Measurements from ENCODE around the gene DNAJB6. TPM values are rescaled to one million over a fixed set of nuclear protein-coding genes. Genes with fewer than 3 reads are reported as not detected.

Gene DNAJB6
- polyA plus RNA-seq, 1 experiment, result 188 TPM

DNA sequence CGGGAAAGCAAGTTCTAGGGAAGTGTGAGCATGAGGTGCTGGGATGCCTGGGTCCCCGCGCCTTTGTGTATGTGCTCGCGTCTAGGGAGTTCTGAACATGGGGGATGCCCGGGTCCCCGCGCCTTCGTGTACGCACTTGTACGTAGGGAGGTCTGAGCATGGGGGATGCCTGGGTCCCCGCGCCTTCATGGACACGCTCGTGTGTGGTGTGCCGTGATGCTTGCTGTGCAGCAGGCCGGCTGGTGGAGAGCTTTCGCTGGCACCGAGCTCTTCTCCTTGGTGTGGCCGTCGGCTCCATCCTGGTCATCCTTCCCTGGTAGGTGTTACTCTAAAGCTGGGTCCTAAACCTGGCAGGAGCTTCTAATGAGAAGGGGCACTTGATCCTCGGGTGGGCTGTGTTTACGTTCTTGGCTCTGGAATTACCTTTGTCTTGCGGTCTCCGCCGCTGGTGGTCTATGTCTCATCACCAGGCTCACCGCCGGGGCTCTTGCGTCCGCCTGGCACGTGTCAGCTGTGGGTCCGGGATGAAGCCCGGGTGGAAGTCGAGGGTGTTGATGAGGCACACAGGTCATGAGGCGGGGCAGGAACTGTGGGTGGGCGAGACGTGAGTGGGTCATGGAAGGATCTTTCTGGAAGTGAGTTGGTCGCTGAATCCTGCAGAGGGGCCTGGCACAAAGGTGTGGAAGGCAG lies 63.5 kb downstream of the DNAJB6 start:
- POLR2A ChIA-PET, result no interaction called here
- TF ChIP-seq, protein P1, sequence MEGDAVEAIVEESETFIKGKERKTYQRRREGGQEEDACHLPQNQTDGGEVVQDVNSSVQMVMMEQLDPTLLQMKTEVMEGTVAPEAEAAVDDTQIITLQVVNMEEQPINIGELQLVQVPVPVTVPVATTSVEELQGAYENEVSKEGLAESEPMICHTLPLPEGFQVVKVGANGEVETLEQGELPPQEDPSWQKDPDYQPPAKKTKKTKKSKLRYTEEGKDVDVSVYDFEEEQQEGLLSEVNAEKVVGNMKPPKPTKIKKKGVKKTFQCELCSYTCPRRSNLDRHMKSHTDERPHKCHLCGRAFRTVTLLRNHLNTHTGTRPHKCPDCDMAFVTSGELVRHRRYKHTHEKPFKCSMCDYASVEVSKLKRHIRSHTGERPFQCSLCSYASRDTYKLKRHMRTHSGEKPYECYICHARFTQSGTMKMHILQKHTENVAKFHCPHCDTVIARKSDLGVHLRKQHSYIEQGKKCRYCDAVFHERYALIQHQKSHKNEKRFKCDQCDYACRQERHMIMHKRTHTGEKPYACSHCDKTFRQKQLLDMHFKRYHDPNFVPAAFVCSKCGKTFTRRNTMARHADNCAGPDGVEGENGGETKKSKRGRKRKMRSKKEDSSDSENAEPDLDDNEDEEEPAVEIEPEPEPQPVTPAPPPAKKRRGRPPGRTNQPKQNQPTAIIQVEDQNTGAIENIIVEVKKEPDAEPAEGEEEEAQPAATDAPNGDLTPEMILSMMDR (IDR thresholded peaks at IDR 0.05; ENCODE audit: low read depth, low read length), result no peak
- DNase-seq (ENCODE audit: low read depth, low spot score), result no peak
- Histone ChIP-seq H3K27me3 (ENCODE audit: control insufficient read depth, insufficient read depth, low read length) (no peaks in the 10 kb centered on the region), H3K4me3 (ENCODE audit: low read depth, low read length) (no peak overlapping the region), H3K9me3 (ENCODE audit: control insufficient read depth, insufficient read depth, low read length) (peaks cover 5% of the 10 kb centered on the region; the same call in 1 of the 2 replicates), H3K27ac (ENCODE audit: low read depth, low read length) (no peak overlapping the region)
- CTCF ChIA-PET, result interaction anchor here (1.2 kb wide), 1 partner anchor 61 kb away, joined by 3 read pairs; no protein-coding TSS in a partner anchor

DNA sequence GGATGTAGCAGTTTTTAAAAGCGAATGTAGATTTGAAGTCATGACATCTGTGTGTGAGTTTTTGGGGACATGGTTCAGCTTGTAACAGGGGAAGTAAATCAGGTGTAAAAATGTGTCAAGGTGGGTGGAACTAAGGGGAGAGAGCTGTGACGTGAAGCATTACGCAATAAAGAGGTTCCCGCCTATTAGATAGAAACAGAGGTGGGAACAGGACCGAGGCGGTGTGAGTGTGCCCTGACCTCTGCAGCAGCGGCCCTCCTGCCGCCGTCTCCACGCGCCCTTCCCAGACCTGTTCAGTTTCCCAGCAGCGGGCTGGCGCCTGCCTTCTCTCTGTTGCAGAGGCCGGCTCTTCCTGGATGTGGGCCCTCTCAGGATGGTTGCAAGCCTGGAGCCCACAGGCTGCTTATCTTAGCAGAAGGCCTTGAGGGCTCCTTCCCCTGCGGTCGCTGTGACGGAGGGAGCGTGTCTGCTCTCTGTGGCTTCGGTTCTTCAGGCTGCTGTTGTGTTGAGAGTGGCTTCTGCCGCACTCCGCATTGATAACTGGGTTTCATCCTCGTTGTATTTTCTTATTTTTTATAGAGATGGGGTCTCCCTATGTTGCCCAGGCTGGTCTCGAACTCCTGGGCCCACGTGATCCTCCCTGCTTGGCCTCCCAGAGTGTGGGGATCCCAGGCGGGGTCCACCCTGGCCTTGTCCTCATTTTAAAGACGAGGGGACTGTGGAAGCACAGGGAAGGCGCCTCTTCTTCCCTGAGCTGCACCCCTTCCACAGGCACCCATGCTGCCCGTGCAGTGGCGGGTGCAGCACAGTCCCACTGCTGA lies 65.0 kb downstream of the DNAJB6 start:
- POLR2A ChIA-PET, result no interaction called here
- Histone ChIP-seq H3K27ac (ENCODE audit: low read depth, low read length) (no peak overlapping the region), H3K4me3 (ENCODE audit: low read depth, low read length) (no peak overlapping the region), H3K9me3 (ENCODE audit: control insufficient read depth, insufficient read depth, low read length) (peaks cover 8% of the 10 kb centered on the region; the same call in 1 of the 2 replicates), H3K27me3 (ENCODE audit: control insufficient read depth, insufficient read depth, low read length) (no peaks in the 10 kb centered on the region)
- TF ChIP-seq, protein P1 (IDR thresholded peaks at IDR 0.05; ENCODE audit: low read depth, low read length), result no peak
- no peak for DNase-seq (ENCODE audit: low read depth, low spot score)
- CTCF ChIA-PET, result no interaction called here

DNA sequence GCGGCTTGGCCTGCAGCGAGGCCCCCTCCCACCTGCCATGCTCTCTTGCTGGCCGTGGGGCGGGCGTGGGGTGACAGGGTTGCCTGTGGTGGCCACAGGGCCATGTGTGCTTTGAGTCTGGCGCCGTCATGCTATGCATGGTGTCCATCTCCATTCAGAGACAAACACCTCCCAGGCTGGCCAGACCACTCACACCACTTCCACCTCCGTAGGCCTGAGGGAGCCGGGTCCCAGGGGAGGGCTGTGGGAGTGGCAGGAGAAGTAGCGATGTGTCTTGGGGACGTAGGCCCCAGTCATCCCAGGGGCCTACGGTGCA lies 65.5 kb downstream of the DNAJB6 start:
- ChIA-PET CTCF (no interaction called here), POLR2A (no interaction called here)
- TF ChIP-seq, protein P1 (IDR thresholded peaks at IDR 0.05; ENCODE audit: low read depth, low read length), result no peak
- no peak for DNase-seq (ENCODE audit: low read depth, low spot score)
- Histone ChIP-seq H3K9me3 (ENCODE audit: control insufficient read depth, insufficient read depth, low read length) (peaks cover 9% of the 10 kb centered on the region; the same call in 1 of the 2 replicates), H3K27me3 (ENCODE audit: control insufficient read depth, insufficient read depth, low read length) (no peaks in the 10 kb centered on the region), H3K4me3 (ENCODE audit: low read depth, low read length) (no peak overlapping the region), H3K27ac (ENCODE audit: low read depth, low read length) (no peak overlapping the region)

DNA sequence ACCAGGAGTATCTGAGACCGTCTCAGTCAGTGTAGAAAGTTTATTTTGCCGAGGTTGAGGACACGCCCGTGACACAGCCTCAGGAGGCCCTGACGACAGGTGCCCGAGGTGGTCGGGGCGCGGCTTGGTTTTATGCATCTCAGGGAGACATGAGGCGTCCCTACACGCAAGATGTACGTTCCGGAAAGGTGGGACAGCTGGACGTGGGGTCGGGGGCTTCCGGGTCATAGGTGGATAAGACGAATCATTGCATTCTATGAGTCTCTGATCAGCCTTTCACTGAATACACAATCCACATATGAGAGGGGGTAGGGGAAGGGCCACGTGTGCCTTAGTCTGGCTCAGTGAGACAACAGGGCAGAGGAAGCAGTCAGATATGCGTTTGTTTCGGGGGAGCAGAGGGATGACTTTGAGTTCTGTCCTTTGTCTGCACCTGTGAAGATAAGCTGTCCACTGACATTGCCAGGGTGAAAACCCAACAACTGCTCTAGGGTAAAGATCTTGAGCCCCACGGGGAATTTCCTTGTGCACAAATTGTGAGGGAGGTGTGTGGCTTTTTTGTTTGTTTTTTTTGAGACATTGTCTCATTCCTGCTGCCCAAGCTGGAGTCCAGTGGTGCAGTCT lies 66.2 kb downstream of the DNAJB6 start:
- no peak for DNase-seq (ENCODE audit: low read depth, low spot score)

More for the DNA sequence above, 66.2 kb downstream of the DNAJB6 start:
- peaks cover 9% of the 10 kb centered on the region; the same call in 1 of the 2 replicates for H3K9me3 ChIP-seq (ENCODE audit: control insufficient read depth, insufficient read depth, low read length)
- H3K27me3 ChIP-seq (ENCODE audit: control insufficient read depth, insufficient read depth, low read length), result no peaks in the 10 kb centered on the region
- no peak overlapping the region for H3K4me3 ChIP-seq (ENCODE audit: low read depth, low read length)
- ChIA-PET POLR2A (no interaction called here), CTCF (interaction anchor here (0.5 kb wide), 1 partner anchor 17 kb away, joined by 3 read pairs; no protein-coding TSS in a partner anchor)
- H3K27ac ChIP-seq (ENCODE audit: low read depth, low read length), result no peak overlapping the region
- TF ChIP-seq, protein P1 (IDR thresholded peaks at IDR 0.05; ENCODE audit: low read depth, low read length), result no peak
